Fibroblast of villous mesenchyme (primary cell): ENCODE data around the gene LGR6. TPM values are rescaled to one million over a fixed set of nuclear protein-coding genes. Genes with fewer than 3 reads are reported as not detected.
"Not testable (repeated sequence)": the region's sequence is repeated elsewhere in the genome, so short reads cannot be mapped to it uniquely, and the experiment has no call there.

Experiments
- DNase-seq: peaks from one replicate; pipeline ENCODE4 v3.0.0-alpha.2; 2010; ENCODE audit warnings: low read depth
- H3K4me3 ChIP-seq: 2 replicates; pipeline ENCODE4 v1.5.1; 2011; ENCODE audit warnings: low read depth, mild to moderate bottlenecking, low read length
- total RNA-seq: library from RNA; depleted of rRNA; stranded (reverse); fragments of >200 nt; gene quantifications from 2 replicates; pipeline ENCODE4 v1.2.3, GENCODE V29; 2012
- TF ChIP-seq, protein P1 (sequence below): IDR thresholded peaks from 2 replicates; pipeline ENCODE4 v1.5.1; 2012; ENCODE audit warnings: low read depth, mild to moderate bottlenecking, low read length; ENCODE audit not compliant: insufficient read depth

Gene LGR6
- total RNA-seq, 1 donor: not detected

DNA sequence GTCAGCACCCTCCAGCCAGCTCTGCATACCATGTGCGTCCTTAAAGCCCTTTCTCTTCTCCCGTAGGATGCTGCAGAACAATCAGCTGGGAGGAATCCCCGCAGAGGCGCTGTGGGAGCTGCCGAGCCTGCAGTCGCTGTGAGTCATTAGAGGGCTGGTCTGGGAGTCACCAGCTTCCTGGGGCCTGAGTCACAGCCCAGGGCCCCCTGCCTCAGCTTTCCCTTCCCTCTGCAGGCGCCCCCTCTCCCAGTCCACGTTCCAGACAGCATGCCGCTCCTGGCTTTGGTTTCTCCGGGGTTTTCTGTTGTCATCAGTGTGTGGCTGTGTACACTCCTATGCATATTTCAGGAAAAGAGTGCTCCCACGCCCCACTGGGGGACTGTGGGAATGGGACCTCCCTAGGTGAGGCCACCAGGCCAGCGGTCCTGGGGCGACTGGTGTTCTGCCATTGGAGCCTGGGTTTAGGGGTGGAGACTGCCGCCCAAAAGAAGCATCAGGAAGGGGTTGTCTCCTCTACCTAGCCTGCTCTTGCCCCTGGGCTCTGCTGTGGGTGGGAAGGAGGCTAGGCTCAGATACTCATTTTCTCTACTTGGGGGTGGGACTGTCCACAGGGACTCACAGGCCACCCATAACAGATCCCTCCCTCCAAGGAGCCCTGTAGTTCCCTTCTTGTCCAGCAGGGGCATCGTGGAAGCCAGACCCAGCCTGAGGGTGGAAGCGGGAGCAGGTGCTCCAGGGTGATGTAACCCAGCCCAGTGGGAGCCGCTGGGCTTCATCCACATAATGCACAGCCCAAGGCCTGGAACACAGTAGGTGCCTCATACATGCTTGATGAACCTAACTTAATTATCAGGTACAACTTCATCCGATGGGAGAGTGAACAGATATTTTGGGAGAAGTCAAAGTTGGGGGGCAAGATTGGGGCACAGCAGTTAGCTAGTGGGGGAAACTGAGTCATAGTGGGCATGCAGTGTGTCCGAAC is 42.5 kb downstream of the LGR6 start:
- TF ChIP-seq, protein P1, sequence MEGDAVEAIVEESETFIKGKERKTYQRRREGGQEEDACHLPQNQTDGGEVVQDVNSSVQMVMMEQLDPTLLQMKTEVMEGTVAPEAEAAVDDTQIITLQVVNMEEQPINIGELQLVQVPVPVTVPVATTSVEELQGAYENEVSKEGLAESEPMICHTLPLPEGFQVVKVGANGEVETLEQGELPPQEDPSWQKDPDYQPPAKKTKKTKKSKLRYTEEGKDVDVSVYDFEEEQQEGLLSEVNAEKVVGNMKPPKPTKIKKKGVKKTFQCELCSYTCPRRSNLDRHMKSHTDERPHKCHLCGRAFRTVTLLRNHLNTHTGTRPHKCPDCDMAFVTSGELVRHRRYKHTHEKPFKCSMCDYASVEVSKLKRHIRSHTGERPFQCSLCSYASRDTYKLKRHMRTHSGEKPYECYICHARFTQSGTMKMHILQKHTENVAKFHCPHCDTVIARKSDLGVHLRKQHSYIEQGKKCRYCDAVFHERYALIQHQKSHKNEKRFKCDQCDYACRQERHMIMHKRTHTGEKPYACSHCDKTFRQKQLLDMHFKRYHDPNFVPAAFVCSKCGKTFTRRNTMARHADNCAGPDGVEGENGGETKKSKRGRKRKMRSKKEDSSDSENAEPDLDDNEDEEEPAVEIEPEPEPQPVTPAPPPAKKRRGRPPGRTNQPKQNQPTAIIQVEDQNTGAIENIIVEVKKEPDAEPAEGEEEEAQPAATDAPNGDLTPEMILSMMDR: peak; percentile 91
- H3K4me3 ChIP-seq: peak overlapping the region; percentile 27
- peak; percentile 88 for DNase-seq

- DNase-seq: peak; percentile 20
- TF ChIP-seq, protein P1: peak; percentile 69
- no peak overlapping the region for H3K4me3 ChIP-seq
These were observed 43.5 kb downstream of the LGR6 start for GRCh38 chr1:202237052-202237451.

DNA sequence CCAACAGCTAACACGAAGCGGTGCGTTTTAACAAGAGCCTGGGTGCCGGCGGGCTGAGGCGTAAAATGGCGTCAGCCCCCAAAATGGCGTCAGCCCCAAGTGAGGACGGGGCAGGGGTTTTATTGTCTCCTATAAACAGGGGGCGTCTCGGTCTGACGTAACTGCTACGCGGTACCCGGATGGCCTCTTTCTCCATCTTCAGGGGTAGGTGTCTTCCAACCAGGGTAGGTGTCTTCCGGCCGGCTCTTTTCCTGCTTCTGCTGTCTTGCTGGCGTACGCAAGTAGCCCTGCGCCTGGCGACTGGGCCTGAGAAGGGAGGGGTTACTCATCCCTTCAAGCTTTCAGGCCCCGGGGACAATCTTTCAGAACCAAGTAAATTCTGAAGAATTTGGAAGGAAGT is 45.3 kb downstream of the LGR6 start:
- TF ChIP-seq, protein P1: no peak
- DNase-seq: no peak
- H3K4me3 ChIP-seq: no peak overlapping the region

GRCh38 chr1:202240226-202240625 is 46.6 kb downstream of the LGR6 start:
- H3K4me3 ChIP-seq, DNase-seq: not testable (repeated sequence)

DNA sequence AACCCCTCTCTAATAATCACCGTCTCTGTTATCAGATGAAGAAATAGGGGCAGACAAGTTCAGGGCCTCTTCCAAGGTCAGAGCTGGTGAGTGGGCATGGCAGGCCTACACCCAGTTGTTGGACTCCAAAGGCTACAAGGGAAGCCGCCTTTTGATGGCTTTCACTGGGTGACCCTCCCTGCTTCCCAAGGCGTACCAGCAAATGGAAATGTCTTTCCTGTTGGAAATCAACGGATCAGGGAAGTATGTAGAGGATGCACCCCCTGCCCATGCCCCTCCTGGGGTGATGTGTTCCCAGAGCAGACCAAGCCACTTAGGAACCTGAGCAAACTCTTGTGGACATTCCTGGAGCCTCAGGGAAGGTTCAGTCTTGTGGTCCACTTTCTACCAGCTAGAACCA is 47.4 kb downstream of the LGR6 start:
- TF ChIP-seq, protein P1: no peak
- H3K4me3 ChIP-seq: no peak overlapping the region
- no peak for DNase-seq

DNA sequence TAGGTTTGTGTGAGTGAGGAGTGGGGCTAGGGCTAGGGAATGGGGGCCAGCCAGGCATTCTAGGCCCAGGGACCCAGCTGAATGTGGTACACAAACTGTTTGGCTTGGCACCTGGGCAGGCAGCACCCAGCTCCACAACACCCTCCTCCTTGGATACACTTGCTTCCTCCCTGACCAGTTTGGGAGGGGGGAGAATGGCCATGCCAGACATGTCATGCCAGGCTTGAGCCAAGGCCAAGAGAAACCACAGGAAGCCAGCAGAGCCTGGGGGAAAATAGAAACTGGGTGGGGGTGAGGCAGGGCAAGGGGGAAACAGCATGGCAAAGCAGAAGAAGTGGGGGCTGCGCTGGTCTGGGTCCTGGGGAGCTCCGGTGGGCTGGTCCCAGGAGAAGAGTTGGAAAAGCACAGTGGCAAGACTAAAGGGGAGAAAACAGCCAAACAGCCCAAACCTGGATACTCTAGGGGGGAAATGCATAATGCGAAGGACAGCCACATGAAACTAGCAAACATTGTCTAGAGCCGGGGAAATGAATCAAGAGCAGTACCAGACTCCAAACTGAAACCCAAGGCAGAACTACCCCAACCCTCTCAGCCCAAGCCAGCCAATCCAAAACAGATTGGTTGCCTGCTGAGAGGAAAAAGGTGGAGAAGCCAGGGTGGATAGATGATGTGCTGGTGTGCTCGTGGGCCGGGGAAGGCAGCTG is 47.9 kb downstream of the LGR6 start:
- TF ChIP-seq, protein P1: no peak
- no peak for DNase-seq

DNA sequence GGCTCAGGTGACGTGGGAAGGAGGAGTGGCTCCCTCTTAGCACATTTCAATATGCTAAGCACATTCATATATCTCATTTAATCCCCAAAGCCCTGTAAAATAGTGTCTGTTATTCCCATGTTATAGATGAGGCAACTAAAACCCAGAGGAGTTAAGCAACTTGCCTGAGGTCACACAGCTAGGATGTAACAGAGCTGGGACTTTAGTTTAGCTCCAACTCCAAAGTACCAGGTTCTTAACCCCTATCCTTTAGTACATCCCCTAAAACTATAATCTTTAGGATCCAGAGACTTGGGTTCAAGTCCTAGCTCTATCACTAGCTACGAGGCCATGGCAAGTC is 48.5 kb downstream of the LGR6 start:
- TF ChIP-seq, protein P1: no peak
- no peak for DNase-seq
- H3K4me3 ChIP-seq: no peak overlapping the region

More for the DNA sequence above, 47.9 kb downstream of the LGR6 start:
- H3K4me3 ChIP-seq: no peak overlapping the region
